H54 (cell line): ENCODE measurements around the gene AATF.

Experiments used
- DNase-seq: peaks from one replicate; pipeline ENCODE4 v3.0.0; 2011; ENCODE audit warnings: low spot score, mixed read lengths; ENCODE audit not compliant: insufficient read length
- FAIRE-seq: peaks from 3 replicates; lab custom pipeline; 2011; peaks lifted over from hg19 to GRCh38; lab: Jason Lieb, UNC
- POLR2A ChIP-seq: IDR thresholded peaks from 2 replicates; pipeline ENCODE4 v1.6.1; 2011; ENCODE audit warnings: low read depth, mild to moderate bottlenecking, low read length

The AATF gene

GRCh38 chr17:37084372-37084771 is 135.6 kb downstream of the AATF start:
- TF ChIP-seq POLR2A = no peak
- FAIRE-seq (no peak), DNase-seq (no peak)

- no peak for DNase-seq
- no peak for TF ChIP-seq POLR2A
- FAIRE-seq = no peak
These were observed 137.6 kb downstream of the AATF start for GRCh38 chr17:37086334-37086733.

- FAIRE-seq = no peak
- DNase-seq = no peak
- TF ChIP-seq POLR2A = no peak
These were observed 138.2 kb downstream of the AATF start for GRCh38 chr17:37086948-37087347.

- FAIRE-seq = no peak
These were observed 138.9 kb downstream of the AATF start for GRCh38 chr17:37087683-37088082.

GRCh38 chr17:37088459-37088858 is 139.7 kb downstream of the AATF start:
- FAIRE-seq (no peak), DNase-seq (no peak)
- TF ChIP-seq POLR2A = no peak

More at GRCh38 chr17:37087683-37088082, 138.9 kb downstream of the AATF start:
- DNase-seq = no peak
- TF ChIP-seq POLR2A = no peak

GRCh38 chr17:37088913-37089312 is 140.2 kb downstream of the AATF start:
- TF ChIP-seq POLR2A = no peak
- DNase-seq (no peak), FAIRE-seq (no peak)

- FAIRE-seq (no peak), DNase-seq (no peak)
- no peak for TF ChIP-seq POLR2A
These were observed 141.2 kb downstream of the AATF start for GRCh38 chr17:37089956-37090355.

GRCh38 chr17:37090941-37091340 is 142.2 kb downstream of the AATF start:
- no peak for FAIRE-seq
- TF ChIP-seq POLR2A = no peak

GRCh38 chr17:37092071-37092470 is 143.3 kb downstream of the AATF start:
- TF ChIP-seq POLR2A = no peak
- DNase-seq (no peak), FAIRE-seq (no peak)

More at GRCh38 chr17:37090941-37091340, 142.2 kb downstream of the AATF start:
- DNase-seq = no peak

- no peak for TF ChIP-seq POLR2A
- FAIRE-seq (no peak), DNase-seq (no peak)
These were observed 143.9 kb downstream of the AATF start for GRCh38 chr17:37092701-37093100.

- FAIRE-seq = no peak
- no peak for DNase-seq
- TF ChIP-seq POLR2A = no peak
These were observed 145.6 kb downstream of the AATF start for GRCh38 chr17:37094391-37094790.

- no peak for FAIRE-seq
- no peak for DNase-seq
- no peak for TF ChIP-seq POLR2A
These were observed 147.3 kb downstream of the AATF start for GRCh38 chr17:37096071-37096470.

GRCh38 chr17:37097154-37097553 is 148.4 kb downstream of the AATF start:
- no peak for TF ChIP-seq POLR2A
- FAIRE-seq = no peak

GRCh38 chr17:37098152-37098551 is 149.4 kb downstream of the AATF start:
- DNase-seq (no peak), FAIRE-seq (no peak)
- TF ChIP-seq POLR2A = no peak

More at GRCh38 chr17:37097154-37097553, 148.4 kb downstream of the AATF start:
- no peak for DNase-seq

GRCh38 chr17:37098910-37099664 is 150.3 kb downstream of the AATF start:
- TF ChIP-seq POLR2A = no peak
- DNase-seq = no peak
- no peak for FAIRE-seq
